Heart left ventricle (tissue), 16 donors: ENCODE data around the gene RBM4B. TPM values are rescaled to one million over a fixed set of nuclear protein-coding genes. Genes with fewer than 3 reads are reported as not detected.

Experiments
- ATAC-seq, 4 donors: fragments of 200-7000 bp; cut with Tn5 transposase; one replicate each; pipeline ENCODE4 v1.9.1; 2020 to 2022; ENCODE audit warnings: moderate library complexity in 4 of 4, mild to moderate bottlenecking in 3 of 4, moderate number of reproducible peaks in 1 of 4
- DNase-seq, 5 donors: peaks; one replicate each; pipeline ENCODE4 v3.0.0-alpha.2; 2020
- H3K27ac ChIP-seq, 12 donors: fragments of 200-600 bp; sonication (generic) in 4 of 12; one replicate each; pipeline versions ENCODE4 v1.5.0 to v1.8.0; 2016 to 2022; ENCODE audit warnings: mild to moderate bottlenecking in 2 of 12
- H3K27me3 ChIP-seq, 9 donors: fragments of 200-600 bp; sonication (generic) in 2 of 9; one replicate each; pipeline versions ENCODE4 v1.5.1 to v1.8.0; 2016 to 2022; ENCODE audit warnings: mild to moderate bottlenecking in 3 of 9
- H3K36me3 ChIP-seq, 9 donors: fragments of 200-600 bp; sonication (generic) in 2 of 9; one replicate each; pipeline versions ENCODE4 v1.5.0 to v1.8.0; 2018 to 2022; ENCODE audit warnings: mild to moderate bottlenecking in 2 of 9
- H3K4me1 ChIP-seq, 12 donors: fragments of 200-600 bp; sonication (generic) in 4 of 12; one replicate each; pipeline versions ENCODE4 v1.5.0 to v1.8.0; 2016 to 2022; ENCODE audit warnings: mild to moderate bottlenecking in 3 of 12
- H3K4me3 ChIP-seq, 12 donors: fragments of 200-600 bp; sonication (generic) in 4 of 12; one replicate each; pipeline versions ENCODE4 v1.5.0 to v1.8.0; 2017 to 2022; ENCODE audit warnings: mild to moderate bottlenecking in 9 of 12, moderate library complexity in 4 of 12
- H3K9me3 ChIP-seq, 12 donors: fragments of 200-600 bp; sonication (generic) in 4 of 12; one replicate each; pipeline versions ENCODE4 v1.5.0 to v1.8.0; 2016 to 2022; ENCODE audit warnings: mild to moderate bottlenecking in 1 of 12
- CTCF ChIP-seq, 12 donors: fragments of 200-600 bp; sonication (generic) in 4 of 12; IDR thresholded peaks; one replicate each; pipeline versions ENCODE4 v1.5.0 to v1.8.0; 2018 to 2022; ENCODE audit warnings: antibody characterized with exemption in 12 of 12, mild to moderate bottlenecking in 5 of 12
- POLR2A ChIP-seq, 2 donors: fragments of 450-650 bp; IDR thresholded peaks; one replicate each; pipeline ENCODE4 v1.6.1; 2017; ENCODE audit warnings: antibody characterized with exemption in 2 of 2, mild to moderate bottlenecking in 2 of 2, moderate library complexity in 2 of 2
- WGBS, 4 donors: extraction: QIAGEN DNeasy Blood & Tissue Kit in 2 of 4; methylation state at CpG; one replicate each; pipeline versions ENCODE4 v1.1.5 to v1.1.7; 2013 to 2018; 5-methylcytosine and 5-hydroxymethylcytosine counted together
- intact Hi-C, 10 donors: fragments of 100-400 bp; cut with DNase I; formaldehyde crosslinking; loops; one replicate each; pipeline versions ENCODE4 v1.11.1 to v1.14.2; 2022
- polyA plus RNA-seq, 2 donors: library from polyadenylated mRNA; stranded (reverse); fragments of 200-250 nt; gene quantifications; one replicate each; pipeline ENCODE4 v1.2.3, GENCODE V29; 2013
- total RNA-seq, 9 donors: library from RNA; depleted of rRNA in 2 of 9; stranded (reverse); fragments of >200 nt in 2 of 9; fragmentation: NEBNext Ultra II Directional in 3 of 9; extraction: Animal tissue kit (Norgen Biotek cat#: 25700) in 3 of 9; gene quantifications; one replicate each; pipeline versions ENCODE4 v1.1.0 to v1.2.4, GENCODE V29; 2016 to 2023
- donor health status: ischemic (EF 13 %, LVEDD 7.1; RV severe dilation, severe dysfunction).
- donor health status: healthy with polysubstance abuse.
- donor health status: DM: no; HTN: yes; CAD: no.
- donor health status: DM: no; HTN: no; CAD: no.
- donor health status: ischemic (EF 25% LVEDD 6.9; RV normal size, moderate dysfunction).
- donor health status: ischemic (EF 25% LVEDD 5.7; RV mildly dilated, moderate dysfunction).
- donor health status: healthy.
- donor health status: DM: yes; HTN: yes; CAD: no.
- donor health status: ischemic (EF 35%, LVEDD 5.7; RV mildly dilated, moderate dysfunction).
- donor health status: nonischemic (EF 11% LVEDD 7.7; RV severe dilation, severe dysfunction).
- donor health status: DM: yes; HTN: yes; CAD: no.
- donor health status: PGD.
- donor health status: ischemic (EF 29% LVEDD 5.4; RV normal size, mild dysfunction).
- donor health status: nonischemic (EF 23%, LVEDD 6.1; RV moderate dilation, normal function).

RBM4B gene
- total and polyA plus RNA-seq, 11 donors = 7.0 to 13.3 (median 10.0) TPM

GRCh38 chr11:66689661-66690590 lies 12.2 kb upstream of the RBM4B start:
- Histone ChIP-seq H3K27me3 (no peaks in the 10 kb centered on the region), H3K9me3 (no peaks in the 10 kb centered on the region), H3K36me3 (no peaks in the 10 kb centered on the region), H3K27ac (no peak overlapping the region), H3K4me1 (peaks cover 0 to 5% (median 0%) of the 10 kb centered on the region in 12 donors), H3K4me3 (no peak overlapping the region)
- DNase-seq (no peak), ATAC-seq (no peak)
- intact Hi-C loops = loop anchor here in 4 of 10 donors (5.0 kb wide), 3 partner anchors 192 to 382 kb away; no protein-coding TSS in a partner anchor
- WGBS, 4 donors = 87 to 94% (median 92%) methylated on average over 23 to 32 of the region's 32 CpGs
- TF ChIP-seq CTCF (IDR thresholded peaks at IDR 0.05) (no peak), POLR2A (IDR thresholded peaks at IDR 0.05) (no peak)

- Histone ChIP-seq H3K4me1 (no peaks in the 10 kb centered on the region), H3K36me3 (no peaks in the 10 kb centered on the region), H3K27ac (no peak overlapping the region), H3K9me3 (no peaks in the 10 kb centered on the region), H3K4me3 (no peak overlapping the region), H3K27me3 (no peaks in the 10 kb centered on the region)
- TF ChIP-seq CTCF (IDR thresholded peaks at IDR 0.05) (no peak), POLR2A (IDR thresholded peaks at IDR 0.05) (no peak)
- no peak for DNase-seq
- intact Hi-C loops = loop anchor here in 1 of 10 donors (5.0 kb wide), 1 partner anchor 282 kb away; no protein-coding TSS in a partner anchor
- WGBS, 4 donors = 83 to 87% (median 85%) methylated on average over 25 to 28 of the region's 28 CpGs
- no peak for ATAC-seq
These were observed 11.2 kb upstream of the RBM4B start for GRCh38 chr11:66688561-66689534.

GRCh38 chr11:66687831-66688281 lies 10.2 kb upstream of the RBM4B start:
- no peak for DNase-seq
- no peak for ATAC-seq
- WGBS, 4 donors = 73 to 89% (median 77%) methylated on average over 10 to 13 of the region's 13 CpGs
- Histone ChIP-seq H3K27ac (no peak overlapping the region), H3K27me3 (no peaks in the 10 kb centered on the region), H3K9me3 (no peaks in the 10 kb centered on the region), H3K4me3 (no peak overlapping the region), H3K4me1 (no peaks in the 10 kb centered on the region), H3K36me3 (no peaks in the 10 kb centered on the region)
- intact Hi-C loops = loop anchor here in 1 of 10 donors (5.0 kb wide), 1 partner anchor 281 kb away; no protein-coding TSS in a partner anchor
- TF ChIP-seq CTCF (IDR thresholded peaks at IDR 0.05) (no peak), POLR2A (IDR thresholded peaks at IDR 0.05) (no peak)
